ENCODE measurements around the gene HOXD13.

Gene HOXD13

DNA sequence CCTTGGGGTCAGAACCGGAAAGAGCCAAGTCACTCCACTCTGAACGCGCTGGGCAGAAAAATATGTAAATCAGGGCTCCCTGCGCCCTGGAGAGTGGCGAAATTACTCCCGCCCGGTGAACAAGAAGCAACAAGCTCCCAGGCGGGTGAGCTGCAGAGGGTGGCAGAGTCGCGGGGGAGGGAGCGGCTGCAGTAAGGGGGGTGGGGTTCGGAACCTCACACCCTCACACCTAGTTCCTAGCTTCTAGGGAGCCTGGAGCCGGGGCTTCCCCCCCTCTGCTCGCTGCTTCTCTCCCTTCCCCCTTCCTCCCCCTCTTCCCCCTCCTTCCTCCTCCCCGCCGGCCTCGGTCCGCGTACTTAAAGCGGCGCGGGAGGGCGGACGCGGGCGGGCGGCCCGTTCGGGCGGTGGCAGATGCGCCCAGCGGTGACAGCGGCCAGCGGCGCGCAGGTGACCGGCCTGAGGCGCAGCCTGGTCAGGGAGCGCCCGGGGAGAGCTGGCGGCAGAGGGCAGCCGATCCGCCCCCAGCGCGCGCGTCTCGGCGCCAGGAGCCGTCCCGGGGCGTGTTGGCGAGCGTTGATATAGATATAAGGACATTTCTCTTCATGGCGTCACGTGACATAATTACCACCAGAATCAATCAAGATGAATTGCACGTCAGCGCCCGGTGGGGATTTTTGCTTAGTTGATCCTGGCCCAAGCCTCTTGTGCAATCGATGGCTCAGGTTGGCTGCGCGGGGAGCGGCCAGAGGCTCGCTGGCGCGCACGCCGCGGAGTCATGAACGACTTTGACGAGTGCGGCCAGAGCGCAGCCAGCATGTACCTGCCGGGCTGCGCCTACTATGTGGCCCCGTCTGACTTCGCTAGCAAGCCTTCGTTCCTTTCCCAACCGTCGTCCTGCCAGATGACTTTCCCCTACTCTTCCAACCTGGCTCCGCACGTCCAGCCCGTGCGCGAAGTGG is 14.3 kb downstream of the HOXD13 start, which contains the start of gene HOXD11:
TSS of gene HOXD11 (plus strand) at position 700 of the 959 bp plus-strand sequence. CDS start at position 776, 76 bp downstream.
- peak; percentile 91 for DNase-seq

DNA sequence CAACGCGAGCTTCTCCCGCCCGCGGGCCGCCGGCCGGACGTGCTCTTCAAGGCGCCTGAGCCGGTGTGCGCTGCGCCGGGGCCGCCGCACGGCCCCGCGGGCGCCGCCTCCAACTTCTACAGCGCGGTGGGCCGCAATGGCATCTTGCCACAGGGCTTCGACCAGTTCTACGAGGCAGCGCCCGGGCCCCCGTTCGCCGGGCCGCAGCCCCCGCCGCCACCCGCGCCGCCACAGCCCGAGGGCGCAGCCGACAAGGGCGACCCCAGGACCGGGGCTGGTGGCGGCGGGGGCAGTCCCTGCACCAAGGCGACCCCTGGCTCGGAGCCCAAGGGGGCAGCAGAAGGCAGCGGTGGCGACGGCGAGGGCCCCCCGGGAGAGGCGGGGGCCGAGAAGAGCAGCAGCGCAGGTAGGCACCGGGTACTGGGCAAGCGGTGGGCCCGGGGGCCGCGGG is 15.2 kb downstream of the HOXD13 start:
- no peak for DNase-seq

DNA sequence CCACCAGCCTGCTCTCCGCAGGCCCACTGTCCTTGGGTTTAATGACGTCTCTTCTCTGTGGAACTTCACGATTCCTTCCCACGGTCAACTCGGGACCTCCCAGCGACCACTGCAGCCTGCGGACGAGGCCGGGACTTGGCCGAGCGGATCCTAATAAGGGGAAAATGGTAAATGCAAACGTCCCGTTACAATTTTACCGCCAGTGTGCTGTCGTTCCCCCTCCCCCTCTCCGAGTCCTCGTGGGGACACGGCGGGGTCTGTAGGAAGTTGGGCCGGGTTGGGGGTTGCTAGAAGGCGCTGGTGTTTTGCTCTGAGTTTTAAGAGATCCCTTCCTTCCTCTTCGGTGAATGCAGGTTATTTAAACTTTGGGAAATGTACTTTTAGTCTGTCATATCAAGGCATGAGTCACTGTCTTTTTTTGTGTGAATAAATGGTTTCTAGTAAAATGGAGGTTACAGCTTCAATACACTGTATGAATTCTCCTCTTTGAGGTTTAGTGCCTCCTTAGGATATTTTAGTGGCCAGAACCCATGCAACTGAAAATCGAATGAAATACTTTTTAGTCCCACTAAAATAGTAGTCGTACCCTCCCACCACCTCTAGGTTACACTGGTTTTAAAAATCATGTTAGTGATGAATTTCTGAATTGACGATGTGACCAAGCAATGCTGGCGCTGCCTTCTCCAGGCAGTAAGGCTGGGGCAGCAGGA is 16.8 kb downstream of the HOXD13 start:
- no peak for DNase-seq

DNA sequence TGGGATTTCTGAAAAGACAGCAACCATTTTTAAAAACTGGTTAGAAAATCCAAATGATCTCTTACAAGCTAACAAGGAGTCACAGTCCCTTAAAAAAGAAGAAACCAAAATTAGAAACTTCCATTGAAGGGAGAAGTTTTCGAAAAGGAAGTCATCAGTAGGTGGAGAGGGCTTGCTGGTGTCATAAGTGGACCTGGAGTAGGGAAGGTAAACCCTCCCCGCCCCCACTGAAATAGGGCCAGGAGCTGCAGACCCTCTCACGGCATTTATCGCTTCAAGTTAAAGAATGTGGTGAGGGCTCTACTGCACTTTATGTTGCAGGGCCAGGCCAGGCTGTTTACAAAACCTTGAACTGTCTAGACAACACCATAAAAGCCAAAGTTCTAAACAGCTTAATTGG is 17.4 kb downstream of the HOXD13 start:
- DNase-seq, result no peak

GRCh38 chr2:176110415-176111308 is 18.1 kb downstream of the HOXD13 start:
- DNase-seq, result no peak

GRCh38 chr2:176111309-176111663 is 18.8 kb downstream of the HOXD13 start:
- peak; percentile 83 for DNase-seq

DNA sequence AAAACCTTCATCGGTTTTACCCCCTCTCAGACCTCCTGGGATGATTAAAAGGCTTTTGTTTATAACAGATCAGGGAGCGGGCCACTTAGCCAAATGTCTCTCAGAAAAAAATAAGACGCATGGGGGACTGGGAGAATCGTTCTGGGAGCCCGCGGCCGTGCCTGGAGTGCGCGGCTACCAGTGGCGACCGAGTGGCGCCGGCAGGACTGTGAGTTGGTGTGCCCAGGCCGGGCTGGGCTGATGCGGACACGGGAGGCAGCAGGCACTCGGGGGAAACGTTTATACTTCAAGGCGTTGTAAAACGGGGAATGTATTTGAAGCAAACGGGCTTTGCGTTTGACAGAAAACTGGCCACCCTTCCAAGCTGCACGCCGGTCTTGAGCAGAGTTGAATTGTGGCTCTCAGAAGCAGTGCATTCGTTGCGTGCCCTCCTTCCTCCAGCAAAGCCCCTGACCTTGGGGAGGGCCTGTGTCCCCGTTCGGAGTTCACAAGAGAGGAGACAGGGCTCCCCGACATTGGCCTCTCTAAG is 19.4 kb downstream of the HOXD13 start:
- no peak for DNase-seq

DNA sequence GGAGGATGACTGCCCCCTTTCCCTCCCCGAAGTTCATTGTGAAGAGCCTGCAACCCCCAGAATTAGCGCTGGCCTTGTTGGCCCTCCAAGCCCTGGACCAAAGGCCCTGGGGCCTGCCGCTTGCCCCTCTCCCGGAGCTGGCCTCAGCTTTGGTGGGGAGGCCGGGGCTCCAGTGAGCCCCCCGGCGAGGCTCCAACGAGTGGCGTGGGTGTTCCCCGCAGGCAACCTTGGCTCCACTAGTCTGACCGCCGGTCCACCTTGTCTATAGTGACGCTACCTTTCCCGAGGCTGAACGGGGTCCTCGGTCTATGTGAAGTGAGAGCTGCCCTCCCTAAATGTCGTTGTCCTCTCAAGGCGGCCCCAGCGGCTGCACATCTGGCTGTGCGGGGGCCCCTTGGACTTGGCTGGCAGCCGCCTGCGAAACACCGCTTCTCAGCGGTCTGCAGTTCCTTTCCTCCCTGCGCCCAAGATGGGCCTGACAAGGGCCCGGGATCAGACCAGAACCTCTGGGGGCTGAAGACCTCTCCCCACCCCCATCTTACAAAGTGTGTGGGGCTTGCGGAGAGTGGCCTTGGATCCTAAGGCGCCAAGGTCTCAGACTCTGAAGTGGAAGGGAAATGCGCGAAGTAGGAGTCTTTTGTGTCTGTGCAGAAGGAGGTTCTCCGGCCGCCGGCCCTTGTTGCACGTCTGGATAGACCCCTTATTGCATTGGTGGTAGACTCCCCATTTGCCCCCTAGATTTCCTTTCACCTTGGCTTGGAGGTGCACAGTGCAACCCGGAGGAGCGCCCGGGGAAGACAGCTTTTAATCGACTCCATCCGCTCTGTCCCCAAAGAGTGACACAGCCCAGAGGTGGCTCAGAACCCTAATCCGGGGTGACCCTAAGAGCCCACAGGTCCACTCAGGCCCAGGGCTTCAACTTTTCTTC is 20.1 kb downstream of the HOXD13 start:
- DNase-seq, result no peak

DNA sequence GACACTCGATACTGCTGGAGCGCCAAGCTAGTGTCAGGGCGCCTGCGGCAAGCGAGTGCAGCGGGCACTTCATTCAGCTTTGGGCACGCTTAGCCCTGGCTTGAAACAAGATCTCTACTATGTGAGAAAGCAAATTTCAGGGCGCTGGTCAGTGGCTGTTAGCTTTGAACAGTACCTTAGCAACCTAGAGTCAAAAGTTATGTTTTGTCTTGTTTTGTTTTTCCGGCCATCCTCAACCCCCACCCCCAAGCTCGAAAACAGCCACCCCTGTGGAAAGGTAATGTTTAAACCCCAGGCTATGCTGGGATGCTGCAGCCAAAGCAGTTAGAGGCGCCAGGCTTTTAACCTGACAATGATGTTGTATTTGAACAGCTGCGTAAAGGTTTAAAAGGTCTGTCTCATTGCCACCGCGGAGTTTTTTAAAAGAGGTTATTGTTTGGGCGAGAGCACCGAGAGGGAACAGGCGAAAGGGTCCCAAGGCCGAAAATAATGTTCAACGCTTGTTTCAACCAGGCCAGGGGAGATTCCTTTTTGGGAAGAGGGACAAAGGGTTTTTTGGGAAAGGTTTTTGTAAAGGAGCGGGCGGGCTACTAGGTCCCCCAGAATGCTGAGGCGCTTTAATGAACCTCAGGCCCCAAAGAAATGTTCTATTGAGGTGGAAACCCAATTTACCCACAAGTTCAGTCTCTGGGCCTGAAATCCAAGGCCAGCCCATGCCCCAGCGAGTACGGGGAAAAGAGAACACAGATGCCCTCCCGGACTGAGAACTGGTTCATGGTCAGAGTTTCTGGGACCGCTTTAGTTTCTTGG is 21.8 kb downstream of the HOXD13 start:
- peak; percentile 99 for DNase-seq

GRCh38 chr2:176114930-176115625 is 22.6 kb downstream of the HOXD13 start:
- DNase-seq, result no peak

GRCh38 chr2:176115883-176116813 is 23.6 kb downstream of the HOXD13 start, which contains the start of gene HOXD10:
Gene HOXD10 (plus strand): TSS chr2:176116778. CDS start chr2:176116834, 56 bp downstream.
- DNase-seq, result peak; percentile 94

GRCh38 chr2:176117162-176117822 is 24.8 kb downstream of the HOXD13 start:
- DNase-seq, result no peak

DNA sequence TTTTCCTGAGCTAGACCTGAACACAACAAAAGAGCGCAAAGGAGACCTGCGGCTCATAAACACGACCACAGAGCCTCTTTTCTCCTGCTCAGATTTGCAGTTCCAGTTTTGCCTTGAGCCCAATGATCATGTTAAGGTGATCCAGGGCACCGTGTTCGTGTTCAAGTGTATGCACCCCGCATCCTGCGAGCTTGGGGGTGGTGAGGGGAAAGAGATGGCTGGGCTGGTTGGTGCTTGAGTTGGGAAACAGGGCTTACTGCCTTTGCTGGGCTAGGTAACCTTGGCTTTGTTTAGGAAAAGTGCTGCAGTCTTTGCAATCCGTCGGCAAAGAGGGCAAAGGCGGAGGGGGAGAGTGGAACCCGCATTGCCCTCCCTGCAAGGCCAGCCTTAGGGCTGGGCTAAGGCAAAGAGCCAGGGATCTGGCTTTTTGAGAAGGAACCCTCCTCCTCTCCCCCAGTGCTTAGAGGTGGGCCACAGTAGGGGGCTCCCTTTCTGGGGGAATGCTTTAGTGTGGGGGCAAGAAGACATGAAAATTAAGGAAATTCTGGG is 25.4 kb downstream of the HOXD13 start:
- no peak for DNase-seq

DNA sequence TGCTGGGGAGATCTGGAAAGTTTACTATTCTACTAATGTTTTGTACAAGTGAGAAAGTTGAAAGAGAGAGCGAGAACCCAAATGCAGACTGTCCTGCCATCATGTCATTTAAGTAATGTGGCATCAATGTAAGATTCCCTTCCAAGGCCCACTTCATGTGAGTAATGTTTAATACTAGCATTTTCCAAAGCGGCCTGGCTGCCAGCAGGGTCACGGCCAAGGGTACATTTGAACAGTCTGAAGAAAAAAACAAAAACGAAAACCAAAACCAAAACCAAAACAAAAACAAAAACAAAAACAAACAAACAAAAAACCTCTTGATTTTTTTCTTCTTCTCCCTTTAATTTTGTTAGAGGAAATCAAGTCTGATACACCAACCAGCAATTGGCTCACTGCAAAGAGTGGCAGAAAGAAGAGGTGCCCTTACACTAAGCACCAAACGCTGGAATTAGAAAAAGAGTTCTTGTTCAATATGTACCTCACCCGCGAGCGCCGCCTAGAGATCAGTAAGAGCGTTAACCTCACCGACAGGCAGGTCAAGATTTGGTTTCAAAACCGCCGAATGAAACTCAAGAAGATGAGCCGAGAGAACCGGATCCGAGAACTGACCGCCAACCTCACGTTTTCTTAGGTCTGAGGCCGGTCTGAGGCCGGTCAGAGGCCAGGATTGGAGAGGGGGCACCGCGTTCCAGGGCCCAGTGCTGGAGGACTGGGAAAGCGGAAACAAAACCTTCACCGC is 26.2 kb downstream of the HOXD13 start:
- DNase-seq, result peak; percentile 90

- no peak for DNase-seq
Observed at GRCh38 chr2:176120364-176121189, 28.1 kb downstream of the HOXD13 start.

Measured in DMS153 (cell line).